Breast epithelium (tissue), 4 donors: Measurements from ENCODE around the gene HMHB1. TPM values are rescaled to one million over a fixed set of nuclear protein-coding genes. Genes with fewer than 3 reads are reported as not detected.

Source experiments
- DNase-seq, 2 donors: peaks; one replicate each; pipeline ENCODE4 v3.0.0-alpha.2; 2019; ENCODE audit warnings: low spot score in 2 of 2
- H3K27ac ChIP-seq, 2 donors: fragments of 200-600 bp; sonication (generic) in 1 of 2; one replicate each; pipeline ENCODE4 v1.5.1; 2016 to 2019; ENCODE audit warnings: mild to moderate bottlenecking in 1 of 2
- H3K27me3 ChIP-seq, 2 donors: fragments of 200-600 bp; sonication (generic) in 1 of 2; one replicate each; pipeline versions ENCODE4 v1.5.1 to v1.6.0; 2017 to 2019; ENCODE audit warnings: control low read depth in 1 of 2, mild to moderate bottlenecking in 1 of 2
- H3K36me3 ChIP-seq: fragments of 200-600 bp; one replicate; pipeline ENCODE4 v1.5.1; 2019
- H3K4me1 ChIP-seq, 2 donors: fragments of 200-600 bp; sonication (generic); one replicate each; pipeline ENCODE4 v1.5.1; 2016 to 2019; ENCODE audit warnings: control low read depth in 1 of 2
- H3K4me3 ChIP-seq, 3 donors: fragments of 200-600 bp; sonication (generic); 1 replicate in 2 of 3; 2 replicates in 1 of 3; pipeline ENCODE4 v1.5.1; 2016 to 2019; ENCODE audit warnings: mild to moderate bottlenecking in 3 of 3, moderate library complexity in 2 of 3
- H3K9me3 ChIP-seq, 2 donors: fragments of 200-600 bp; sonication (generic) in 1 of 2; one replicate each; pipeline ENCODE4 v1.5.1; 2016 to 2019; ENCODE audit warnings: control low read depth in 1 of 2
- POLR2A ChIP-seq: fragments of 450-650 bp; IDR thresholded peaks from one replicate; pipeline ENCODE4 v1.6.1; 2016; ENCODE audit warnings: antibody characterized with exemption, mild to moderate bottlenecking, moderate library complexity
- POLR2AphosphoS5 ChIP-seq, 3 donors: sonication (generic); formaldehyde crosslinking; IDR thresholded peaks; one replicate each; pipeline ENCODE4 v1.6.1; 2017; ENCODE audit warnings: antibody characterized with exemption in 3 of 3
- intact Hi-C: fragments of 100-400 bp; cut with DNase I; formaldehyde crosslinking; loops from one replicate; pipeline ENCODE4 v1.15.1; 2023; ENCODE audit warnings: low total_unique reads
- total RNA-seq, 3 donors: library from RNA; depleted of rRNA; stranded (reverse); fragments of >200 nt; gene quantifications; one replicate each; pipeline ENCODE4 v1.1.0, GENCODE V29; 2016
- TF ChIP-seq, protein P1 (sequence below), 3 donors: fragments of 450-650 bp; IDR thresholded peaks; one replicate each; pipeline ENCODE4 v1.5.1; 2016 to 2017; ENCODE audit warnings: antibody characterized with exemption in 3 of 3, mild to moderate bottlenecking in 3 of 3, moderate library complexity in 3 of 3

The HMHB1 gene
- total RNA-seq, 3 donors from 2014 or later: not detected

DNA sequence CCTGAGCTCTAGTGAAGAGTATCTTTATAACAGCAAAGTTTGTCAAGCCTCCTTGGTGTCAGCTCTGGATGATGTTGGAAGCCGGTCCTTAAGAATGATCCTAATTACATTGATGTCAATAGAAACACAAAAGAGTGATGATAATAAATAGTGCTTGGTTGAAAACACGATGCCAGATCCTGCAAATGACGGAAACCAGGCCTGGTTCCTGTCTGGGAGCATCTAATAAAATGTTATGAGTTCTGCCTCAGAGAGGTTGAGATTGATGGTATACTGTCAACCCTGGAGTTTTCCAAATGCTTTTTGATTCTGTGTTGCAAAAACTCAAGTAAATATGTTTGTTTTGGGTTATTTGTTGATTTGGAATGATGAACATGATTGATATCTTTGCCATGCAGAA is 23.3 kb downstream of the HMHB1 start:
- Histone ChIP-seq H3K9me3 (no peaks in the 10 kb centered on the region), H3K36me3 (no peaks in the 10 kb centered on the region), H3K27ac (no peak overlapping the region), H3K4me1 (no peaks in the 10 kb centered on the region), H3K4me3 (no peak overlapping the region), H3K27me3 (no peaks in the 10 kb centered on the region)
- intact Hi-C loops: no loop called here
- no peak for DNase-seq
- TF ChIP-seq POLR2A (no peak), POLR2AphosphoS5 (IDR thresholded peaks at IDR 0.05) (no peak)
- TF ChIP-seq, protein P1, sequence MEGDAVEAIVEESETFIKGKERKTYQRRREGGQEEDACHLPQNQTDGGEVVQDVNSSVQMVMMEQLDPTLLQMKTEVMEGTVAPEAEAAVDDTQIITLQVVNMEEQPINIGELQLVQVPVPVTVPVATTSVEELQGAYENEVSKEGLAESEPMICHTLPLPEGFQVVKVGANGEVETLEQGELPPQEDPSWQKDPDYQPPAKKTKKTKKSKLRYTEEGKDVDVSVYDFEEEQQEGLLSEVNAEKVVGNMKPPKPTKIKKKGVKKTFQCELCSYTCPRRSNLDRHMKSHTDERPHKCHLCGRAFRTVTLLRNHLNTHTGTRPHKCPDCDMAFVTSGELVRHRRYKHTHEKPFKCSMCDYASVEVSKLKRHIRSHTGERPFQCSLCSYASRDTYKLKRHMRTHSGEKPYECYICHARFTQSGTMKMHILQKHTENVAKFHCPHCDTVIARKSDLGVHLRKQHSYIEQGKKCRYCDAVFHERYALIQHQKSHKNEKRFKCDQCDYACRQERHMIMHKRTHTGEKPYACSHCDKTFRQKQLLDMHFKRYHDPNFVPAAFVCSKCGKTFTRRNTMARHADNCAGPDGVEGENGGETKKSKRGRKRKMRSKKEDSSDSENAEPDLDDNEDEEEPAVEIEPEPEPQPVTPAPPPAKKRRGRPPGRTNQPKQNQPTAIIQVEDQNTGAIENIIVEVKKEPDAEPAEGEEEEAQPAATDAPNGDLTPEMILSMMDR (IDR thresholded peaks at IDR 0.05): no peak

DNA sequence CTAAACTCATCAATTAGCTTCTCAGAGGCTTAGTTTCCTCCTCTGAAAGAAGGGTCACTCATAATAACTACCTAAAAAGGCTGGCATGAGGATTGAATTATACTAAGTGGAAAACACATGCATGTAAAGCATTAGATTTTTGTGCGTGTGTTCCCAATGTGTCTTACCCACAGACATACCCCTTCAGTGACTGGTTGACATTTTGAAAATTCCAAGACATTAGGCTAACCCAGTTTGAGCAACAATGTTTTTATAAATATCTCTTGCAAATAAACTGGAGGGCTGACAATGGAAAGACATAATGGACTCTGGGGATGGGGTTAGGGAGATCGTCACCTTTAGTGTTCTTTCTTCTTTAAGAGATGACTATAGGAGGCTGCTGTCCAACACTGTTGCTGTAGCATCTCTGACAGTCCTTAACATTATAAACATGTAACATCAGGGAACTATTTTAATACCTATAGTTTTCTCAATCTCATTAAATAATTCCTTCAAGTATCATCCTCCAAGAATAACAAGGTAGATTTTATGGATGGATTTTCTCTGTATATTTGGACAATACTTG is 24.3 kb downstream of the HMHB1 start:
- no peak overlapping the region for H3K4me3 ChIP-seq
- no peaks in the 10 kb centered on the region for H3K9me3 ChIP-seq
- H3K27ac ChIP-seq: no peak overlapping the region
- intact Hi-C loops: no loop called here
- TF ChIP-seq, protein P1 (IDR thresholded peaks at IDR 0.05): no peak
- H3K27me3 ChIP-seq: no peaks in the 10 kb centered on the region
- no peaks in the 10 kb centered on the region for H3K4me1 ChIP-seq
- no peak for DNase-seq
- no peaks in the 10 kb centered on the region for H3K36me3 ChIP-seq

DNA sequence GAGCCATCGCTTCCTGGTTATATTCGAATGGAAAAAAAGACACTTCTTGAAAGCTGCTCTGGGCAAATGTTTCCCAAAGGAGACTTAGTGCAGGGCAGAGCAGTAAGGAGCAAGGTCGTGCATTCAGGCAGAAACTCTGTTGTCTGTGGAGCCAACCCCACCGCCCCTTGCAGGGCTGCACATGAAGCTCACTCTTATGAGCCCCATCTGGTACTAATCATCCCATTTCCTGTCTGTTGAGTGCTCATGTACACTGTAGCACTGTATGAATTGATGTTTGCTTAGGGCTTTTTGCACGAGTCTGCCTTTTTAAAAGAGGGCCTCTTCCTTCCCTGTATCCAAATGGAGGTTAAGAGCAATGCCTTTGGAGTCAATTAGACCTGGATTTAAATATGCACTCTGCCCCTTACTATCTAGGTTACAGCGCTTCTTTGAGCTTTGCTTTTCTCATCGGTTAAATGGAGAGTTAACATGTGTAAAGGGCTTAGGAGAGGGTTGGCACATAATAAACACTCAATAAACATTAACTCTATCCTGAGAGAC is 25.4 kb downstream of the HMHB1 start:
- TF ChIP-seq POLR2AphosphoS5 (IDR thresholded peaks at IDR 0.05) (no peak), POLR2A (no peak)
- TF ChIP-seq, protein P1 (IDR thresholded peaks at IDR 0.05): no peak
- intact Hi-C loops: no loop called here
- H3K36me3 ChIP-seq: no peaks in the 10 kb centered on the region
- H3K9me3 ChIP-seq: no peaks in the 10 kb centered on the region
- H3K4me1 ChIP-seq: no peaks in the 10 kb centered on the region
- no peaks in the 10 kb centered on the region for H3K27me3 ChIP-seq
- no peak for DNase-seq
- no peak overlapping the region for H3K4me3 ChIP-seq
- no peak overlapping the region for H3K27ac ChIP-seq

DNA sequence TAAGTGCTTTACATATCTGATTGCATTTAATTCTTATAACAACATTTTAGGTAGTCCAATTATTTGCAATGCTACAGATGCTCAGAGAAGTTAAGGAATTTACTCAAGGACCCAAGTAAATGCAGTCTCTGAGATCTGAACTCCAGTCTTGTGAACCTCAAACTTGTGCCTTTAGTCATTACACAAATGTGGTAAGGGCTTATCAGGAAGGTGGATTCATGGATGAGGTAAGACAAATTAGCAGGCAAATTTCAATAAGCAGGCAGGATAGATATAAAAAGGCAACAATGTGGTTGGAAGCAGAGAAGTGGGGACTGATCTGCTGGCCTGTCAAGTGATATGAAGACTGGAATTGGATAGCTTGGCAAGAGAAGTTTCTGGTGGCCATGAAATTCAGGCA is 29.5 kb downstream of the HMHB1 start:
- no peak for TF ChIP-seq POLR2AphosphoS5 (IDR thresholded peaks at IDR 0.05)
- no peak for TF ChIP-seq POLR2A
- TF ChIP-seq, protein P1 (IDR thresholded peaks at IDR 0.05): no peak
- intact Hi-C loops: no loop called here
- Histone ChIP-seq H3K4me3 (no peak overlapping the region), H3K4me1 (no peaks in the 10 kb centered on the region), H3K36me3 (no peaks in the 10 kb centered on the region), H3K27ac (no peak overlapping the region), H3K27me3 (no peaks in the 10 kb centered on the region), H3K9me3 (no peaks in the 10 kb centered on the region)
- no peak for DNase-seq

DNA sequence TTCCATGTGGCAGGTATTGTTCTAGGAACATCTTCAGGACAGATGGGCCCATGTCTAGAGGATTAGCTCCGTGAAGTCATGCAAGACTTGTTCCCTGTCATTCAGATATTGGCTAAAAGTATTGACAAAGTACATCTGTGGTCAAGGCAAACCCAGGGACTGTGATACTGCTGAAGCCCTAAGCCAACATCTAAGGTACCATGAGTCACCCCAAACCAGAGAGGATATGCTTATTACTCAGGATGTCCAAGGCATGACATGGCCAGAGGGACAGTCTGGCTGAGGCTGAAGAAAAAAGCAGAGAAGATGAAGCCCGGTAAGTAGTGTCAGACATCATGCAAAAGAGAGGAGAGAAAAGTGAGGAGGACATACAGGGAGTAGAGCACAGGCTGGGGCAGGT is 31.0 kb downstream of the HMHB1 start:
- no peak for TF ChIP-seq POLR2A
- Histone ChIP-seq H3K27me3 (no peaks in the 10 kb centered on the region), H3K4me3 (no peak overlapping the region), H3K9me3 (no peaks in the 10 kb centered on the region), H3K4me1 (no peaks in the 10 kb centered on the region), H3K36me3 (no peaks in the 10 kb centered on the region), H3K27ac (no peak overlapping the region)
- intact Hi-C loops: no loop called here
- DNase-seq: no peak

DNA sequence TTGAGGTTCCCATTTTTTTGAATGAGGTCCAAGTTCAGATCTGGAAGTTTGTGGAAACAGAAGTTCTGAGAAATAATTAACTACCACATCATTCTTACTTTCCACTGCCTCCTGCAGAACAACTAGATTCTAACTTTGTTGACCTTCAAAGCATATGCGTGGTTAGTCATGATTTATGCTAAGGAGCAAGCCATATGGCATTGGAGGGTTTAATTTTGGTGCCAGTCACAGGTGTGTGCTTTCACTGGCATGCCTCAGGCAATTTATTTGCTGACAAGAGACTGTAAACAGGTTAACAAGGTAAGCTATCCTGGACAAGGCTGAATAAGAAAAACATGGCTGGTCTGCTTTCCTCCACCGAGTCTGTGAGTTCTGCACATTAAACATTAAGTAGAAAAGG is 31.5 kb downstream of the HMHB1 start:
- TF ChIP-seq POLR2A (no peak), POLR2AphosphoS5 (IDR thresholded peaks at IDR 0.05) (no peak)
- TF ChIP-seq, protein P1 (IDR thresholded peaks at IDR 0.05): no peak
- intact Hi-C loops: no loop called here

More for the DNA sequence above, 31.5 kb downstream of the HMHB1 start:
- H3K27ac ChIP-seq: no peak overlapping the region
- no peaks in the 10 kb centered on the region for H3K9me3 ChIP-seq
- H3K36me3 ChIP-seq: no peaks in the 10 kb centered on the region
- H3K4me1 ChIP-seq: no peaks in the 10 kb centered on the region
- H3K27me3 ChIP-seq: no peaks in the 10 kb centered on the region
- no peak for DNase-seq
- H3K4me3 ChIP-seq: no peak overlapping the region
